Astrocyte of the cerebellum (primary cell): ENCODE data around the gene NOG.
A peak's percentile ranks its signal among the peaks of the same experiment; 100 is the strongest.

Source experiments
- DNase-seq: peaks from one replicate; pipeline ENCODE4 v3.0.0-alpha.2; 2011; ENCODE audit warnings: low read depth
- H3K4me3 ChIP-seq: 2 replicates; pipeline ENCODE4 v1.5.1; 2011; ENCODE audit warnings: mild to moderate bottlenecking, low read depth, low read length, moderate library complexity
- in situ Hi-C: cut with HindIII; loops from 2 replicates; pipeline ENCODE4 v1.10.0; 2017; ENCODE audit warnings: low sequenced_read_pairs
- TF ChIP-seq, protein P1 (sequence below): IDR thresholded peaks from 2 replicates; pipeline ENCODE4 v1.5.1; 2012; ENCODE audit warnings: low read length, low read depth, moderate library complexity, mild to moderate bottlenecking; ENCODE audit errors: missing control alignments

NOG gene

DNA sequence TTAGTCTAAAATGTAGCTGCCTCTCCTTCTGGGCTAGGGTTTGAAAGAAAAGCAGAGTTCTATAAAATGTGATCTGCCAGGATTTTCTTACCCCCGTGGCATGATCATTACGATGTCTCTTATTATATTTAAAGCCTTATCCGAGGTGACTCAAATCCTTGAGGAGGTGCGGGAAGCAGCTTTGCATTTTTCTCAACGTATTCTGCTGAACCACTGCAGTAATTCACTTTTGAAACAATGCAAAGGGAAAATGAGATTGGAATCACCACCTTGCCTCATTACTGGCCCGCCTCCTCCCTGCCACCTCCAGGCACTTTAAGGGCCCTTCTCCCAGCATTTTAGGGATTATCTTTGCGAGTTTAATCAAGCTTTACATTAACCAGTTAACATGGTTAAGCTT is 9.7 kb upstream of the NOG start:
- in situ Hi-C loops: loop anchor here (5.0 kb wide), 1 partner anchor 134 kb away; no protein-coding TSS in a partner anchor
- TF ChIP-seq, protein P1, sequence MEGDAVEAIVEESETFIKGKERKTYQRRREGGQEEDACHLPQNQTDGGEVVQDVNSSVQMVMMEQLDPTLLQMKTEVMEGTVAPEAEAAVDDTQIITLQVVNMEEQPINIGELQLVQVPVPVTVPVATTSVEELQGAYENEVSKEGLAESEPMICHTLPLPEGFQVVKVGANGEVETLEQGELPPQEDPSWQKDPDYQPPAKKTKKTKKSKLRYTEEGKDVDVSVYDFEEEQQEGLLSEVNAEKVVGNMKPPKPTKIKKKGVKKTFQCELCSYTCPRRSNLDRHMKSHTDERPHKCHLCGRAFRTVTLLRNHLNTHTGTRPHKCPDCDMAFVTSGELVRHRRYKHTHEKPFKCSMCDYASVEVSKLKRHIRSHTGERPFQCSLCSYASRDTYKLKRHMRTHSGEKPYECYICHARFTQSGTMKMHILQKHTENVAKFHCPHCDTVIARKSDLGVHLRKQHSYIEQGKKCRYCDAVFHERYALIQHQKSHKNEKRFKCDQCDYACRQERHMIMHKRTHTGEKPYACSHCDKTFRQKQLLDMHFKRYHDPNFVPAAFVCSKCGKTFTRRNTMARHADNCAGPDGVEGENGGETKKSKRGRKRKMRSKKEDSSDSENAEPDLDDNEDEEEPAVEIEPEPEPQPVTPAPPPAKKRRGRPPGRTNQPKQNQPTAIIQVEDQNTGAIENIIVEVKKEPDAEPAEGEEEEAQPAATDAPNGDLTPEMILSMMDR: no peak
- H3K4me3 ChIP-seq: no peak overlapping the region
- DNase-seq: no peak

GRCh38 chr17:56587298-56587697 is 6.2 kb upstream of the NOG start:
- DNase-seq: no peak
- no peak overlapping the region for H3K4me3 ChIP-seq
- TF ChIP-seq, protein P1: no peak
- in situ Hi-C loops: no loop called here

DNA sequence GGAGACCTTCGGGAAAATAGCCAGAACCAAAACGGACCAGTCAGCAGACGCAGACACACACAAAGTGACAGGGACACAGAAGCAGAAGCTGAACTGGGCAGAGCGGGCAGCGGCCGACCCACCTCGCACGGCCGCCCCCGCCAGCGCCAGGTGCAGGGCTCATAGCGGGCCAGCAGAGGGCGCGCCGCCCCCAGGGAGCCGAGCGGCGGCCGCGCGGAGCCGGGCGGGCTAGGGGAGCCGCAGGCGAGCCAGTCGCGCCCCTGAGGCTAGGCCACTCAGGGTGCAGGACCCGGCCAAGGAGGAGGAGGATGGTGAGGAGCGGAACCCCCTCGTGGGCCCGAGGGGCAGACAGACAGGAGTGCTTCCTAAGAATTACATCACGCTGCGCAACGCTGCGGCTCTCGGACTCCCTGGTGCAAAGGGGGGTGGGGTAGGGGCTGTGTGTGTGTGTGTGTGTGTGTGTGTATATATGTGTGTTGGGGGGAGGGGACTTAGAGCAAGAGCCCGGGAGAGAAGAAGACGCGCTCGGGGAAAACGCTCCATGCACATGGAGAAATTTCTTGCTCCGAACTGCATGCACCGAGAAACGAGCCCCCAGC is 913 bp upstream of the NOG start:
- TF ChIP-seq, protein P1: peak; percentile 57
- H3K4me3 ChIP-seq: peak overlapping the region; percentile 41
- in situ Hi-C loops: no loop called here
- DNase-seq: no peak

DNA sequence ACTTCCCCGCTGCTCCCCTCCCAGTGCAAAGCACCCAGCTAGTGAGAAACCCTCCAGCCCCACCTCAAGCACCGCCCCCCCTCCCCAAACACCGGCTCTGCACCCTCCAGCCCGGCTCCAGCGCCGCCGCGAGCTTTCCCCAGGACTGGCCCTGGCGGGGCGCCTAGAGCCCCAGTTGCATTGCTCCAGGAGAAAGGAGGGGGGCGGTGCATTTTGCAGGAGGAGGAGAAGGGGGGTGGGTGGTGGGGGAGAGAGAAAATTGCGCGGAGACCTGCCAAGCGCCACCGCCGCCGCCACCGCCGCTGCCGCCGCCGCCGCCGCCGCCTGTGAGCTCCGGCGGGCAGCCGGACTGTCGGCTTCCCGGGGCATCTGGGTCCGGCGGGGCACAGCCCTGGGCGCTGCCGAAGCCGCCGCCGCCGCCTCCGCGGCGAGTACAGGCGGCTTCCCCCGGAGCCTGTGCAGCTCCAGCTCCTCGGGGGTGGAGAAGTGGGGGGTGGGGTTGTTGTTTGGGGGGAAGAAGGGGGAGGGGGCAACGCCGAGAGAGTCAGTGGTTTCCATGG is 333 bp upstream of the NOG start:
- TF ChIP-seq, protein P1: no peak
- no peak for DNase-seq
- in situ Hi-C loops: no loop called here
- peak overlapping the region; percentile 41 for H3K4me3 ChIP-seq

GRCh38 chr17:56594320-56595107 is 1.0 kb downstream of the NOG start:
- DNase-seq: no peak
- in situ Hi-C loops: no loop called here
- TF ChIP-seq, protein P1: peak; percentile 2

GRCh38 chr17:56595108-56595418 is 1.6 kb downstream of the NOG start:
- no peak for DNase-seq
- peak overlapping the region; percentile 41 for H3K4me3 ChIP-seq
- TF ChIP-seq, protein P1: no peak
- in situ Hi-C loops: no loop called here

More at GRCh38 chr17:56594320-56595107, 1.0 kb downstream of the NOG start:
- H3K4me3 ChIP-seq: peak overlapping the region; percentile 41
